ENCODE measurements around the gene C2orf49. TPM values are rescaled to one million over a fixed set of nuclear protein-coding genes. Genes with fewer than 3 reads are reported as not detected.
A peak's percentile ranks its signal among the peaks of the same experiment; 100 is the strongest.
"Not testable (repeated sequence)": the region's sequence is repeated elsewhere in the genome, so short reads cannot be mapped to it uniquely, and the experiment has no call there.

The C2orf49 gene
- total RNA-seq, 1 experiment from 2014 or later, result 26.0 TPM

- no peak for DNase-seq (ENCODE audit: extremely low read depth, low read depth)
These were observed 16.6 kb upstream of the C2orf49 start for GRCh38 chr2:105320651-105321215.

GRCh38 chr2:105321875-105322646 is 15.3 kb upstream of the C2orf49 start:
- no peak for DNase-seq (ENCODE audit: extremely low read depth, low read depth)

DNA sequence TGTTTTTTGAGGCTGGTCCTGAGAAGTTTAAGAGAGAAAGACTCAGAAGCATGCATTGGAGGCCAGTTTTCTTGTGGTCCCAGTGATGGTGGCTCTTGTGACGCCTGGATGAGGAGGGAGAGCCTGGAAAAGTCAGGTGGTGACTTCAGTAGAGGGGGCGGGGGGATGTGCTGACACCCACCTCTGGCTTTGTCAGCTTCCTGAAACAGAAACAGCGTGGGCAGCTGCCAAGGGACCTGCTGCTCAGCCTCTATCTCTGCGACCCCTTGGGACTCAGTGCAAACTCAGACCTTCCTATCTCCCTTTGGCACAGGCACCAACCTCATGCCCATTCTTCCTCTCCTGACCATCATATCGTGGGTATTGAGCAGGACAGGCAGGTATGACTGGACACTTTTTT is 14.2 kb upstream of the C2orf49 start:
- DNase-seq (ENCODE audit: extremely low read depth, low read depth), result no peak

GRCh38 chr2:105324101-105324500 is 13.2 kb upstream of the C2orf49 start:
- no peak for DNase-seq (ENCODE audit: extremely low read depth, low read depth)

- no peak for DNase-seq (ENCODE audit: extremely low read depth, low read depth)
These were observed 12.6 kb upstream of the C2orf49 start for GRCh38 chr2:105324732-105325131.

DNA sequence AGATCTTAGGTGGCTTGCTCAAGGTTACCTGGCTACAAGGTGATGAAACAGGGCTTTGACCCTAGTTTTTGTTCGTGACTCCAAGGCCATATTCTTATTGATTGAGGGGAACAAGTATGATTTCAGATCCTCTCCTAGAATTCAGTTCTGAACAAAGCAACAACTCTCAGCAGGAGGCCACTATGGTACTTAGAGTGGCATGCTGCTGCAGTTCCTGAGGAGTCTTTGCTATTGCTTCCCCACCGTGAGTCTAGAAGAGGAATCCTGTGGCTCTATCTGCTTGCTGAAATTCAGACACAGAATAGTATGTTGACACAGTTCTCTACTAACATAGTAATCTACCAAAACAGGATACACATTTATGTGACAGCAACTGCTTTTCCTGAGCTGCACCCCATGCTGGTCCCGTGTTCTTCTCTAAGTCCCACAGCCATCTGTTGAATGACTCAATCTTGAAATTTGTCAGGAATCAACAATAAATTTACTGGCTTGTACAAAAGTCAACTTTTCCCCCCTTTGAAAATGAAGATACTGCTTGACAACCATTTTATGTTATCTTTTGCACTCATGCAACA is 11.9 kb upstream of the C2orf49 start:
- DNase-seq (ENCODE audit: extremely low read depth, low read depth), result no peak

DNA sequence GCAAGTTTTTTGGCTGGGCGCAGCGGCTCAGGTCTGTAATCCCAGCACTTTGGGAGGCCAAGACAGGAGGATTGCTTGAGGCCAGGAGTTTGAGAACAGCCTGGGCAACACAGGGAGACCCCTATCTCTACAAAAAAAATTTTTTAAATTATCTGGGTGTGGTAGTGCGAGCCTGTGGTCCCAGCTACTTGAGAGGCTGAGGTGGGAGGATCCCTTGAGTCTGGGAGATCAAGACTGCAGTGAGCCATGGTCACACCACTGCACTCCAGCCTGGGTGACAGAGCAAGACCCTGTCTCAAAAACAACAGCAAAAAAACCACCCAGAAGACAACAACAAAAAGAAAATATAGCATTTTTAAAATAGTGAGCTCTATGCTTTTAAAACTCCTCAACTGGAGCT is 10.1 kb upstream of the C2orf49 start:
- DNase-seq (ENCODE audit: extremely low read depth, low read depth), result not testable (repeated sequence)

DNA sequence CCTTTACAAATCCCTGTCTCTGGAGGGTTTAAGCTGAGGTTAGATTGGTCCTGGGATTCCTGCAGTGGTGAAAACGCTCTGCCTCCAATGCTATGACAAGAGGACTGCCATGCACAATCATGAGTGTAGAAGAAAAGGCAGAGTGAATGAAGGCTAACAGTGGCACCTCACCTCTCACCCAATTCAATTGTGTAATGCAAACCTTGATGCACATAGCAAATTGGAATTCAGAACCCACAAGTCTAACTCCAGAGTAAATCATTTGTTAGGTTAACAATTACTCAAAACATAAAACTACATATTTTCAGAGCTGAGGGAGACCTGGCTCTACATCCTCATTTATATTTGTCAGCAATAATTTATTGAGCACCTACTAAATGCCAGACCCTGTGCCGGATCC is 9.7 kb upstream of the C2orf49 start:
- no peak for DNase-seq (ENCODE audit: extremely low read depth, low read depth)

- no peak for DNase-seq (ENCODE audit: extremely low read depth, low read depth)
These were observed 8.8 kb upstream of the C2orf49 start for GRCh38 chr2:105328281-105329196.

- DNase-seq (ENCODE audit: extremely low read depth, low read depth), result no peak
These were observed 8.2 kb upstream of the C2orf49 start for GRCh38 chr2:105329197-105329554.

DNA sequence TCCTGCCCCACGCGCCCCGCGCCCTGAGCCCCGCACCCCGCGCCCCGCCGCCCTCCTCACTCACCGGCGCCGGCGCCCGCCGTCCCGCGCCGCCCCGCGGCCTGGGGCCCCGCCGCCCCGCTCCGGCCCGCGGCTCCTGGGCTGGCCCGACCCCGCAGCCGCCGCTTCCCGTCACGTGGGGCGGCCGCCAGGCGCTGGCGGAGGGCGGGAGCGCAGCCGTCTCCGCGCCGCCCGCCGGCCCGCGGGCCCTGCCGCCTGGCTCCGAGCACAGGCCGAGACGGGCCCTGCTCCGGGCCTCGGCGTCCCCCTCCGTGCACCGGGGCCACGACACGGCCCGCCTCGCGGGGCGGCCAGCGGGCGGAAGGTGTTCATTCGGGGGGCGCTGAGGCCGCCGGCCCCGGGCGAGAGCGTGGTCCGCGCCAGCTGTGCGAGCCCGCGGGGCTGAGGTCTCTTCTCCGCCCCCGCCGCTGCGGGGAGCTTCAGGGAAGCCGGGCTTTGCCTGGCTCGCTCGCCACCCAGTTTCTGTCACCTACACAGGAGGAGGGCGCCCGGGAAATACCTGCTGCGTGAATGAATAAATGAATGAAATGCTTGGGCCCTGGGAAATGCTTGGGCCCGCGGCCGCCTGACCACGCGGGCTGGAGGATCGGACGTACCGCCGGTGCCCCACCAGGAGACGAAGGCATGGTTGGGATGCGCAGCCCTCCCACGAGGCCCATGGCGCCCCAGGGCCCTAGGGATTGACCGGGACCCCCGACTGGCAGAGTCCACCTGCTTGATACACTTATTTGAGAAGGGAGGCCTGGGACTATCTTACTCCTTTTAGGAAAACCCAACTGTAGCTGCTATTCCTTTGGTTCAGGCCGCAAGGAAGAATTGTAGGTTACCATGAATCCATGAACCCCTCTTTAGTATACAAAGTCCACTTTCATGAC is 7.5 kb upstream of the C2orf49 start, which contains the start of gene TGFBRAP1:
Gene TGFBRAP1, minus strand, starts transcription at position 175 of the 935 bp plus-strand sequence. CDS start 21,434 bp downstream, outside the sequence.
- DNase-seq (ENCODE audit: extremely low read depth, low read depth), result peak; percentile 33

GRCh38 chr2:105330681-105331375 is 6.5 kb upstream of the C2orf49 start:
- no peak for DNase-seq (ENCODE audit: extremely low read depth, low read depth)

- DNase-seq (ENCODE audit: extremely low read depth, low read depth), result no peak
These were observed 3.1 kb upstream of the C2orf49 start for GRCh38 chr2:105334211-105334610.

DNA sequence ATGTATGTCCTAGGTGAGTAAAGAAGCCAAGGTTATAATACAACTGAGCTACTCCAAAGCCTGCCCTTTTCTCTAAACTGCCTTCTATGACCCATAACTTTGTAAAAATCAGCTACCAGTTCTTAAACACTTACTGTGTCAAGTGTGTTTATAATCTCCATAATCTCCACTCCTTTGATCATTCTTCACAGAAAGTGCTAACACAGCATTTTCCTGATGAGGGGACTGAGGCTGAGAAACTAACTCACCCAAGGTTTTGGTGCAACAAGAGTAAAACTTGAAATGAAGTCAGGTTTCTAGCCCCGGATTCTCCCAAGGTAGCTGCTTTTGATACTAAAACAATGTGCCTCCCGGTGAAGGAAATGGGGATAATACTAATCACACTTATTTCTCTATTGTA is 1.9 kb upstream of the C2orf49 start:
- DNase-seq (ENCODE audit: extremely low read depth, low read depth), result no peak

DNA sequence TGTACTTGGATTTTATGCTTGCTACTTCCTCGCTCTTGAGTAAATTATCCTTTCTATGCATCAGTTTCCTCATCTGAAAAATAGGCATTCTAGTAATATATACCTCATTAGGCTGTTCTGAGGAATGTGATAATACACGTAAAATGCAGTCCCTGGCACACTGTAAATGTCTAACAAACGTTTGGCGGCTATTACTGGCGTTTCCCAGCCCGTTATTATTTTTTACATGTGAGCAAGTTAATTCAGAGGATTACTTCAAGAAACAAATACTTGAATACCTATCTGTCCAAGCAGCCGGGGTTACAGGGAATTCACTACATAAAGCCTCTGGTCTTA is 586 bp upstream of the C2orf49 start:
- no peak for DNase-seq (ENCODE audit: extremely low read depth, low read depth)

DNA sequence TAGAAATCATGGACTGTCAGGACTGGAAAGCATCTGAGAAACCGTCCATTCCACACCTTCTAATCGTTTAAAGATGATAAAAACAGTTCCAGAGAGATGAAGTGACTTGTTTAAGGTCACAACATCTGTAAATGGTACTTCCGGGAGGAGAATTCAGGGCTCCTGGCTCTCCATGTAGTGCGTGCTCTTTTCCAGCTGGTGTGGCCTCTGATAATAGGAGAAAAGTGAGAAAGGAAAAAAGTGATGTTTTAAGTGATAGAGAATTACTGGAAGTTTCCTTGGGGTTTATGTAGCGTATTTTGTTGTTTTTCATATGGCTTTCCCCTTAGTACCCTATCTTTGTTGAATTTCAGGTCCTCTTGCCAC is 663 bp downstream of the C2orf49 start:
- DNase-seq (ENCODE audit: extremely low read depth, low read depth), result no peak

DNA sequence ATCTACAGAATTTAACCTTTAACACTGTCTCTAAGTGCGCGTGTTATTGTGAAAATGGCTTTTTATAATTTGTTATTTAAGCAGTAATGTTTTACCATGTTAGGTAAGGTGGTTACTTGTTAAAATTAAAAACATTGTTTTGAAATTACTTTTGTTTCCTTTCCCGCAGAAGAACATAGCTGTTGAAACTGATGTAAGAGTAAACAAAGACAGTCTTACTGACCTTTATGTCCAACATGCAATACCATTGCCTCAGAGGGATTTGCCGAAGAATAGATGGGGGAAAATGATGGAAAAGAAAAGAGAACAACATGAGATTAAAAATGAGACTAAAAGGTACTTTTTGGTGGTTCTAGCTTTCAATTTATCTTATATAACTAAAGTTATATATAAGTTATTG is 2.1 kb downstream of the C2orf49 start:
- no peak for DNase-seq (ENCODE audit: extremely low read depth, low read depth)

- no peak for DNase-seq (ENCODE audit: extremely low read depth, low read depth)
These were observed 7.5 kb downstream of the C2orf49 start for GRCh38 chr2:105344704-105345345.

- no peak for DNase-seq (ENCODE audit: extremely low read depth, low read depth)
These were observed 19.8 kb downstream of the C2orf49 start for GRCh38 chr2:105357122-105357521.

All from NCI-H460 (cell line).